Measurements from ENCODE around the gene MICAL3. TPM values are rescaled to one million over a fixed set of nuclear protein-coding genes. Genes with fewer than 3 reads are reported as not detected.
"Not testable (repeated sequence)": the region's sequence is repeated elsewhere in the genome, so short reads cannot be mapped to it uniquely, and the experiment has no call there.

The MICAL3 gene
- total RNA-seq, 1 donor from 2014 or later, result 47.9 TPM

DNA sequence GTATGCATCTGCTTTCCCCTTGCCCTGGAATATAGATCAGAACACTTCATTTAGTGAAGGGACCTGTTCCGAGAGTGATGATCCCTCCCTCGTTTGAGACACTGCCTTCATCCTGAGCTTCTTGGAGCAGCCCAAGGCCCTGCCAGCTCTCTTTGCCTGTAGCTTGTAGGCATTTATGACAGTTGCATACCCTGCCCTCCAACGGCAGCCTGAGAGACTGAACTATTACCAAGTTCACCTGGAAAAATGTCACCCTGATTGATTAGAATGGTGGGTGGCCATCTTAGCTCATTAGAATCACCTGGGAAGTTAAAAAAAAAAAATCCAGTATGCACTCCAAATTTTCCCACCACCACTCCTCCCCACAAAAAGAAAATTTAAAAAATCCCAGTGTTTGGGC is 1.5 kb downstream of the MICAL3 start:
- peaks cover 16% of the 10 kb centered on the region for H3K4me1 Mint-ChIP-seq (ENCODE audit: unreplicated experiment)
- no peak for DNase-seq (ENCODE audit: extremely low spot score, unreplicated experiment)
- peaks cover 4% of the 10 kb centered on the region for H3K27me3 Mint-ChIP-seq (ENCODE audit: unreplicated experiment)
- TF ChIP-seq, protein P1, sequence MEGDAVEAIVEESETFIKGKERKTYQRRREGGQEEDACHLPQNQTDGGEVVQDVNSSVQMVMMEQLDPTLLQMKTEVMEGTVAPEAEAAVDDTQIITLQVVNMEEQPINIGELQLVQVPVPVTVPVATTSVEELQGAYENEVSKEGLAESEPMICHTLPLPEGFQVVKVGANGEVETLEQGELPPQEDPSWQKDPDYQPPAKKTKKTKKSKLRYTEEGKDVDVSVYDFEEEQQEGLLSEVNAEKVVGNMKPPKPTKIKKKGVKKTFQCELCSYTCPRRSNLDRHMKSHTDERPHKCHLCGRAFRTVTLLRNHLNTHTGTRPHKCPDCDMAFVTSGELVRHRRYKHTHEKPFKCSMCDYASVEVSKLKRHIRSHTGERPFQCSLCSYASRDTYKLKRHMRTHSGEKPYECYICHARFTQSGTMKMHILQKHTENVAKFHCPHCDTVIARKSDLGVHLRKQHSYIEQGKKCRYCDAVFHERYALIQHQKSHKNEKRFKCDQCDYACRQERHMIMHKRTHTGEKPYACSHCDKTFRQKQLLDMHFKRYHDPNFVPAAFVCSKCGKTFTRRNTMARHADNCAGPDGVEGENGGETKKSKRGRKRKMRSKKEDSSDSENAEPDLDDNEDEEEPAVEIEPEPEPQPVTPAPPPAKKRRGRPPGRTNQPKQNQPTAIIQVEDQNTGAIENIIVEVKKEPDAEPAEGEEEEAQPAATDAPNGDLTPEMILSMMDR (IDR thresholded peaks at IDR 0.05), result no peak
- no peaks in the 10 kb centered on the region for H3K9me3 Mint-ChIP-seq (ENCODE audit: unreplicated experiment)
- peak overlapping the region; percentile 95 for H3K4me3 Mint-ChIP-seq (ENCODE audit: unreplicated experiment)
- H3K36me3 Mint-ChIP-seq (ENCODE audit: unreplicated experiment), result no peaks in the 10 kb centered on the region
- H3K27ac Mint-ChIP-seq (ENCODE audit: unreplicated experiment), result no peak overlapping the region

DNA sequence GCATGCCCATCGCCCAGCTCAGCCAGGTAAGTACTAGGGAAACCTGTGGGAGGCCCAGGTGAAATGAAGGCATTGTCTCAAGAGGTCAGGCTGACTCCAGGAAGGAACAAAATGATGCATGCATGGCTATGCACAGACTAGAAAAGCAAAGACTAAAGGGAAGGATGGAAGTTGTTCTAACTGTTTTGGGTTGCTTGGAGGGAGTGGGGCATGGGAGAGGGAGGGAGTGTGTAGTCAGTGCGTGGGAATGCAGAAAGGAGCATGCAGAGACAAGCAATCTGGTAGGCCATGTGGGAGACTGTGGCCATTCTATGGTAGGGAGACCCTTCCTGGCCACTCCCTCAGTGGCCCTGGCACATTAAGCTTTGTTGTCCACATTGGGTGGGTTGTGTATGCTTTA is 2.9 kb downstream of the MICAL3 start:
- Mint-ChIP-seq H3K4me1 (ENCODE audit: unreplicated experiment) (peaks cover 16% of the 10 kb centered on the region), H3K36me3 (ENCODE audit: unreplicated experiment) (no peaks in the 10 kb centered on the region), H3K27me3 (ENCODE audit: unreplicated experiment) (no peaks in the 10 kb centered on the region), H3K9me3 (ENCODE audit: unreplicated experiment) (no peaks in the 10 kb centered on the region), H3K27ac (ENCODE audit: unreplicated experiment) (no peak overlapping the region), H3K4me3 (ENCODE audit: unreplicated experiment) (no peak overlapping the region)
- DNase-seq (ENCODE audit: extremely low spot score, unreplicated experiment), result no peak
- TF ChIP-seq, protein P1 (IDR thresholded peaks at IDR 0.05), result no peak

DNA sequence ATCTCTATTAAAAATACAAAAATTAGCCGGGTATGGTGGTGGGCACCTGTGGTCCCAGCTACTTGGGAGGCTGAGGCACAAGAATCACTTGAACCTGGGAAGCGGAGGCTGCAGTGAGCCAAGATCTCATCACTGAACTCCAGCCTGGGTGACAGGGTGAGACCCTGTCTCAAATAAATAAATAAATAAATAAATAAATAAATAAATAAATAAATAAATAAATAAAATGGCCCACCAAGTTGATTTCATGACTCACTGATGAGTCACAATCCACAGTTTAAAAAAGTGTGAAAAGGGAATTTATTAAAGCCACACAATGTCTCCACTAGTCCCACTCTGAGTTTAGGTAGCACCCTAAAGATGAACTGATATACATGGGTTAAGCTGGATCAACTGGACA is 3.6 kb downstream of the MICAL3 start:
- H3K27ac Mint-ChIP-seq (ENCODE audit: unreplicated experiment); H3K4me3 Mint-ChIP-seq (ENCODE audit: unreplicated experiment); H3K27me3 Mint-ChIP-seq (ENCODE audit: unreplicated experiment); H3K36me3 Mint-ChIP-seq (ENCODE audit: unreplicated experiment); DNase-seq (ENCODE audit: extremely low spot score, unreplicated experiment); H3K9me3 Mint-ChIP-seq (ENCODE audit: unreplicated experiment): not testable (repeated sequence)
- H3K4me1 Mint-ChIP-seq (ENCODE audit: unreplicated experiment), result peaks cover 16% of the 10 kb centered on the region

DNA sequence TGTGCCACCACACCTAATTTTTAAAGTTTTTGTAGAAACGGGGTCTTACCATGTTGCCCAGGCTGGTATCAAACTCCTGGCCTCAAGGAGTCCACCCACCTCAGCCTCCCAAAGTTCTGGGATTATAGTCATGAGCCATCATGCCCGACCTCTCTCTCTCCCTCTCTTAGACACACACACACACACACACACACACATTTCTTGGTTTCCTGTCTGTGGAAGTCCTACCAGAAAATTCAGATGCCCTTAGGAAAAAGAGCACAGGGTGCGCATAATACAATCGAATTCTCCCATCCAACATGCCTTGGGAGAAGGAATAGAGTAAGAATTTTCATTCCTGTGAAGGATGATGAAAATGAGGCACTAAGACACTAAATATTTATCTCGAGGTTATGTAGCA is 10.4 kb downstream of the MICAL3 start:
- no peaks in the 10 kb centered on the region for H3K9me3 Mint-ChIP-seq (ENCODE audit: unreplicated experiment)
- no peak overlapping the region for H3K4me3 Mint-ChIP-seq (ENCODE audit: unreplicated experiment)
- H3K36me3 Mint-ChIP-seq (ENCODE audit: unreplicated experiment), result no peaks in the 10 kb centered on the region
- H3K4me1 Mint-ChIP-seq (ENCODE audit: unreplicated experiment), result no peaks in the 10 kb centered on the region
- DNase-seq (ENCODE audit: extremely low spot score, unreplicated experiment), result no peak
- no peaks in the 10 kb centered on the region for H3K27me3 Mint-ChIP-seq (ENCODE audit: unreplicated experiment)
- TF ChIP-seq, protein P1 (IDR thresholded peaks at IDR 0.05), result no peak
- no peak overlapping the region for H3K27ac Mint-ChIP-seq (ENCODE audit: unreplicated experiment)

DNA sequence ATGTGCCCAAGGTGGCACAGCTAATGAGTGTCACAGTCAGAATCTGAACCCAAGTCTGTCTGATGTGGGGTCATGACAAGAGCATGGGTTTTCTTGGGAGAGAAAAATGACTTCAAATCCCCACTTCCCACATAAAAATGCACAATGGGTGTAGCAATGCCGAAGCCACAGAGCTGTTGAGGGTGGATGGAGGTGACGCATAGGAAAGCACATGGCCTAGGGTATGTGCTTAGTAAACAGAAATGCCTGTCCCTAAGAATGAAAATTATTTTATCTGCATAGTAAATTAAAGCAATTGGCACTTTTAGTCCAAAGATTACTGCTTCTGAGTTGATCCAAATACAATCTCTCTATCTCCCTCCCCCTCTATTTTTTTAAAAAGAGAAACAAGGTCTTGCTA is 10.9 kb downstream of the MICAL3 start:
- H3K4me1 Mint-ChIP-seq (ENCODE audit: unreplicated experiment), result no peaks in the 10 kb centered on the region
- H3K36me3 Mint-ChIP-seq (ENCODE audit: unreplicated experiment), result no peaks in the 10 kb centered on the region
- H3K9me3 Mint-ChIP-seq (ENCODE audit: unreplicated experiment), result no peaks in the 10 kb centered on the region
- no peaks in the 10 kb centered on the region for H3K27me3 Mint-ChIP-seq (ENCODE audit: unreplicated experiment)
- no peak overlapping the region for H3K4me3 Mint-ChIP-seq (ENCODE audit: unreplicated experiment)
- DNase-seq (ENCODE audit: extremely low spot score, unreplicated experiment), result no peak
- no peak overlapping the region for H3K27ac Mint-ChIP-seq (ENCODE audit: unreplicated experiment)
- TF ChIP-seq, protein P1 (IDR thresholded peaks at IDR 0.05), result no peak

DNA sequence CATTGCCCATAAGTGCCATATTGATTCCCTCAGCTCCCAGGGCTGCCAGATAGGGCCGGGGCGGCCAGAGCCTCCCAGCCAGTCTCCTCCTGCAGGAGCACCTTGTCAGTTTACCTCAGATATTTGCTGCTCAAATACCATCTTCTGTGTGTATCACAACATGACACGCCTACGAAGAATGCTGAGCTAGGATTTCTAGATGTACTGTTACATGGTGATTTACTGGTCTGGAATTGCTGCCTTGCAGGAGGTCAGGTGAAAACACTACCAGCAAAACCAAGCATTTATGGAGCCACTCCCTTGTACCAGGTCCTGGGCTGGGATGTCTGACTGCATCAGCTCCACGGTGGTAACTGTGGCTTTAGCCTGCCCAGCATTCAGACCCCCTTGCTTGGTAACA is 11.8 kb downstream of the MICAL3 start:
- Mint-ChIP-seq H3K27ac (ENCODE audit: unreplicated experiment) (no peak overlapping the region), H3K9me3 (ENCODE audit: unreplicated experiment) (no peaks in the 10 kb centered on the region), H3K36me3 (ENCODE audit: unreplicated experiment) (no peaks in the 10 kb centered on the region), H3K4me1 (ENCODE audit: unreplicated experiment) (no peaks in the 10 kb centered on the region), H3K27me3 (ENCODE audit: unreplicated experiment) (no peaks in the 10 kb centered on the region), H3K4me3 (ENCODE audit: unreplicated experiment) (no peak overlapping the region)
- TF ChIP-seq, protein P1 (IDR thresholded peaks at IDR 0.05), result no peak
- DNase-seq (ENCODE audit: extremely low spot score, unreplicated experiment), result no peak

Data from osteocyte (in vitro differentiated cells).